Measurements from ENCODE around the gene PPP1R12A.
"Not testable (repeated sequence)": the region's sequence is repeated elsewhere in the genome, so short reads cannot be mapped to it uniquely, and the experiment has no call there.

The PPP1R12A gene

GRCh38 chr12:79784366-79785065 is 150.4 kb downstream of the PPP1R12A start:
- peaks cover 66% of the 10 kb centered on the region for H3K36me3 ChIP-seq (ENCODE audit: insufficient read depth, low read length)

GRCh38 chr12:79782172-79782900 is 152.6 kb downstream of the PPP1R12A start:
- Histone ChIP-seq H3K36me3 (ENCODE audit: insufficient read depth, low read length) (peaks cover 54% of the 10 kb centered on the region), H3K4me3 (ENCODE audit: low read length) (no peak overlapping the region), H3K9me3 (ENCODE audit: low read length) (no peaks in the 10 kb centered on the region), H2AFZ (ENCODE audit: low read depth, low read length) (no peak overlapping the region), H3K27me3 (ENCODE audit: insufficient read depth, low read length) (no peaks in the 10 kb centered on the region), H3K4me1 (ENCODE audit: insufficient read depth, low read length) (no peaks in the 10 kb centered on the region)

More at GRCh38 chr12:79784366-79785065, 150.4 kb downstream of the PPP1R12A start:
- not testable (repeated sequence) for H3K4me1 ChIP-seq (ENCODE audit: insufficient read depth, low read length); H3K9me3 ChIP-seq (ENCODE audit: low read length); H2AFZ ChIP-seq (ENCODE audit: low read depth, low read length); H3K4me3 ChIP-seq (ENCODE audit: low read length); H3K27me3 ChIP-seq (ENCODE audit: insufficient read depth, low read length)

GRCh38 chr12:79778802-79779448 is 156.0 kb downstream of the PPP1R12A start:
- H3K4me1 ChIP-seq (ENCODE audit: insufficient read depth, low read length), result no peaks in the 10 kb centered on the region
- no peak overlapping the region for H3K4me3 ChIP-seq (ENCODE audit: low read length)
- no peaks in the 10 kb centered on the region for H3K27me3 ChIP-seq (ENCODE audit: insufficient read depth, low read length)
- no peak overlapping the region for H2AFZ ChIP-seq (ENCODE audit: low read depth, low read length)
- H3K36me3 ChIP-seq (ENCODE audit: insufficient read depth, low read length), result peaks cover 47% of the 10 kb centered on the region
- no peaks in the 10 kb centered on the region for H3K9me3 ChIP-seq (ENCODE audit: low read length)

- Histone ChIP-seq H3K27me3 (ENCODE audit: insufficient read depth, low read length) (no peaks in the 10 kb centered on the region), H3K9me3 (ENCODE audit: low read length) (no peaks in the 10 kb centered on the region), H2AFZ (ENCODE audit: low read depth, low read length) (no peak overlapping the region), H3K36me3 (ENCODE audit: insufficient read depth, low read length) (peaks cover 35% of the 10 kb centered on the region), H3K4me1 (ENCODE audit: insufficient read depth, low read length) (no peaks in the 10 kb centered on the region), H3K4me3 (ENCODE audit: low read length) (no peak overlapping the region)
Observed at GRCh38 chr12:79776111-79776510, 158.8 kb downstream of the PPP1R12A start.

GRCh38 chr12:79775355-79776027 is 159.4 kb downstream of the PPP1R12A start:
- Histone ChIP-seq H3K4me1 (ENCODE audit: insufficient read depth, low read length) (no peaks in the 10 kb centered on the region), H2AFZ (ENCODE audit: low read depth, low read length) (no peak overlapping the region), H3K9me3 (ENCODE audit: low read length) (no peaks in the 10 kb centered on the region), H3K36me3 (ENCODE audit: insufficient read depth, low read length) (peaks cover 31% of the 10 kb centered on the region), H3K4me3 (ENCODE audit: low read length) (no peak overlapping the region), H3K27me3 (ENCODE audit: insufficient read depth, low read length) (no peaks in the 10 kb centered on the region)

GRCh38 chr12:79773896-79774295 is 161.0 kb downstream of the PPP1R12A start:
- Histone ChIP-seq H3K4me3 (ENCODE audit: low read length) (no peak overlapping the region), H3K27me3 (ENCODE audit: insufficient read depth, low read length) (no peaks in the 10 kb centered on the region), H2AFZ (ENCODE audit: low read depth, low read length) (no peak overlapping the region), H3K4me1 (ENCODE audit: insufficient read depth, low read length) (no peaks in the 10 kb centered on the region), H3K9me3 (ENCODE audit: low read length) (no peaks in the 10 kb centered on the region), H3K36me3 (ENCODE audit: insufficient read depth, low read length) (peaks cover 21% of the 10 kb centered on the region)

- no peaks in the 10 kb centered on the region for H3K27me3 ChIP-seq (ENCODE audit: insufficient read depth, low read length)
- H3K9me3 ChIP-seq (ENCODE audit: low read length), result no peaks in the 10 kb centered on the region
- H3K4me3 ChIP-seq (ENCODE audit: low read length), result no peak overlapping the region
- peaks cover 8% of the 10 kb centered on the region for H3K36me3 ChIP-seq (ENCODE audit: insufficient read depth, low read length)
- H2AFZ ChIP-seq (ENCODE audit: low read depth, low read length), result no peak overlapping the region
- H3K4me1 ChIP-seq (ENCODE audit: insufficient read depth, low read length), result no peaks in the 10 kb centered on the region
Observed at GRCh38 chr12:79769860-79770485, 164.9 kb downstream of the PPP1R12A start.

GRCh38 chr12:79769189-79769859 is 165.6 kb downstream of the PPP1R12A start:
- Histone ChIP-seq H3K27me3 (ENCODE audit: insufficient read depth, low read length) (no peaks in the 10 kb centered on the region), H3K4me3 (ENCODE audit: low read length) (no peak overlapping the region), H3K9me3 (ENCODE audit: low read length) (no peaks in the 10 kb centered on the region), H2AFZ (ENCODE audit: low read depth, low read length) (no peak overlapping the region), H3K36me3 (ENCODE audit: insufficient read depth, low read length) (peaks cover 5% of the 10 kb centered on the region), H3K4me1 (ENCODE audit: insufficient read depth, low read length) (no peaks in the 10 kb centered on the region)

GRCh38 chr12:79766705-79767464 is 168.0 kb downstream of the PPP1R12A start:
- H3K9me3 ChIP-seq (ENCODE audit: low read length), result no peaks in the 10 kb centered on the region
- H3K27me3 ChIP-seq (ENCODE audit: insufficient read depth, low read length), result no peaks in the 10 kb centered on the region
- no peaks in the 10 kb centered on the region for H3K36me3 ChIP-seq (ENCODE audit: insufficient read depth, low read length)
- no peaks in the 10 kb centered on the region for H3K4me1 ChIP-seq (ENCODE audit: insufficient read depth, low read length)
- H3K4me3 ChIP-seq (ENCODE audit: low read length), result no peak overlapping the region
- no peak overlapping the region for H2AFZ ChIP-seq (ENCODE audit: low read depth, low read length)

GRCh38 chr12:79765157-79765556 is 169.7 kb downstream of the PPP1R12A start:
- Histone ChIP-seq H2AFZ (ENCODE audit: low read depth, low read length) (no peak overlapping the region), H3K27me3 (ENCODE audit: insufficient read depth, low read length) (no peaks in the 10 kb centered on the region), H3K36me3 (ENCODE audit: insufficient read depth, low read length) (no peaks in the 10 kb centered on the region), H3K4me1 (ENCODE audit: insufficient read depth, low read length) (no peaks in the 10 kb centered on the region), H3K4me3 (ENCODE audit: low read length) (no peak overlapping the region), H3K9me3 (ENCODE audit: low read length) (no peaks in the 10 kb centered on the region)

- H3K36me3 ChIP-seq (ENCODE audit: insufficient read depth, low read length), result no peaks in the 10 kb centered on the region
- no peak overlapping the region for H2AFZ ChIP-seq (ENCODE audit: low read depth, low read length)
- no peak overlapping the region for H3K4me3 ChIP-seq (ENCODE audit: low read length)
- no peaks in the 10 kb centered on the region for H3K9me3 ChIP-seq (ENCODE audit: low read length)
- no peaks in the 10 kb centered on the region for H3K4me1 ChIP-seq (ENCODE audit: insufficient read depth, low read length)
- no peaks in the 10 kb centered on the region for H3K27me3 ChIP-seq (ENCODE audit: insufficient read depth, low read length)
Observed at GRCh38 chr12:79764641-79765040, 170.3 kb downstream of the PPP1R12A start.

Measured in neuron (in vitro differentiated cells).